ENCODE data around the gene FPR3. TPM values are rescaled to one million over a fixed set of nuclear protein-coding genes. Genes with fewer than 3 reads are reported as not detected.

The FPR3 gene
- total and polyA plus RNA-seq, 9 of the 15 experiments (the other 6 are each of a cell fraction or from before 2014, with no cell fraction given): 0.08 to 0.51 (median 0.22) TPM; not detected in 1

DNA sequence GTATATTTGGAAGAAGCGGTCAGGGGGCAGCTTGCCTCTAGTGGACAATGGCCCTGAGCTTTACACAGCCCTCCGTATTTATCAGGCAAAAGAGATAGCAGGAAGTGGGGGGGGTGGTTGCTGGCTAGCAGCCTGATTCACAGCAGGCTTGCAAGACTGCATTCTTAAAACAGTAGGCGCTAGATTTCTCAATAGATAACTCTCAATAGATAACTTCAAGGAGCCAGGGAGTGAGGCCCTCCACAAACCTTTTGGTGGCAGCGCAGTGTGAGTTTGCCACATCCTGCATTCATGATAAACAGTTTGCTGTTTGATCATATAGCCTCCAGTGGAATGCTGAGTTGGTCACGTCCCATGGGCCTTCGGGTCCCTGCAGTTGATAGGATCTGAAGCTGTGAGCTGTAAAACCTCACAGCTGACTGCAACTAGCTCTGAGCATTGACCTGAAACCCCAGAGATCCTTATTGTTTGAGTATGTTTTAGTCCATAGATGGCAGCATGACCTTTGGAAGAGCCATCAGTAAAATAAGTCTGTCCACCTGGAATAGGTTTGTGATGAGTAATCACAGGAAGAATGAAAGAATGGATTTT, 12.2 kb downstream of the FPR3 start (continued):
- TF ChIP-seq NR1H2 (CRISPR knock-in tag; IDR thresholded peaks at IDR 0.05): no peak
- no peak for TF ChIP-seq JUN (IDR thresholded peaks at IDR 0.05; ENCODE audit: borderline replicate concordance, low read depth, low read length)
- TF ChIP-seq JUN (CRISPR knock-in tag; IDR thresholded peaks at IDR 0.05; ENCODE audit: borderline replicate concordance): no peak
- TF ChIP-seq, protein P1, sequence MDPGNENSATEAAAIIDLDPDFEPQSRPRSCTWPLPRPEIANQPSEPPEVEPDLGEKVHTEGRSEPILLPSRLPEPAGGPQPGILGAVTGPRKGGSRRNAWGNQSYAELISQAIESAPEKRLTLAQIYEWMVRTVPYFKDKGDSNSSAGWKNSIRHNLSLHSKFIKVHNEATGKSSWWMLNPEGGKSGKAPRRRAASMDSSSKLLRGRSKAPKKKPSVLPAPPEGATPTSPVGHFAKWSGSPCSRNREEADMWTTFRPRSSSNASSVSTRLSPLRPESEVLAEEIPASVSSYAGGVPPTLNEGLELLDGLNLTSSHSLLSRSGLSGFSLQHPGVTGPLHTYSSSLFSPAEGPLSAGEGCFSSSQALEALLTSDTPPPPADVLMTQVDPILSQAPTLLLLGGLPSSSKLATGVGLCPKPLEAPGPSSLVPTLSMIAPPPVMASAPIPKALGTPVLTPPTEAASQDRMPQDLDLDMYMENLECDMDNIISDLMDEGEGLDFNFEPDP (CRISPR knock-in tag; IDR thresholded peaks at IDR 0.05): no peak
- TF ChIP-seq PRPF4 (IDR thresholded peaks at IDR 0.05; ENCODE audit: insufficient read depth, low read depth, low read length, poor library complexity, severe bottlenecking): no peak
- peak; percentile 66 for TF ChIP-seq FOSL1 (tag; conservative IDR thresholded peaks at IDR 0.05)
- TF ChIP-seq, protein P2, sequence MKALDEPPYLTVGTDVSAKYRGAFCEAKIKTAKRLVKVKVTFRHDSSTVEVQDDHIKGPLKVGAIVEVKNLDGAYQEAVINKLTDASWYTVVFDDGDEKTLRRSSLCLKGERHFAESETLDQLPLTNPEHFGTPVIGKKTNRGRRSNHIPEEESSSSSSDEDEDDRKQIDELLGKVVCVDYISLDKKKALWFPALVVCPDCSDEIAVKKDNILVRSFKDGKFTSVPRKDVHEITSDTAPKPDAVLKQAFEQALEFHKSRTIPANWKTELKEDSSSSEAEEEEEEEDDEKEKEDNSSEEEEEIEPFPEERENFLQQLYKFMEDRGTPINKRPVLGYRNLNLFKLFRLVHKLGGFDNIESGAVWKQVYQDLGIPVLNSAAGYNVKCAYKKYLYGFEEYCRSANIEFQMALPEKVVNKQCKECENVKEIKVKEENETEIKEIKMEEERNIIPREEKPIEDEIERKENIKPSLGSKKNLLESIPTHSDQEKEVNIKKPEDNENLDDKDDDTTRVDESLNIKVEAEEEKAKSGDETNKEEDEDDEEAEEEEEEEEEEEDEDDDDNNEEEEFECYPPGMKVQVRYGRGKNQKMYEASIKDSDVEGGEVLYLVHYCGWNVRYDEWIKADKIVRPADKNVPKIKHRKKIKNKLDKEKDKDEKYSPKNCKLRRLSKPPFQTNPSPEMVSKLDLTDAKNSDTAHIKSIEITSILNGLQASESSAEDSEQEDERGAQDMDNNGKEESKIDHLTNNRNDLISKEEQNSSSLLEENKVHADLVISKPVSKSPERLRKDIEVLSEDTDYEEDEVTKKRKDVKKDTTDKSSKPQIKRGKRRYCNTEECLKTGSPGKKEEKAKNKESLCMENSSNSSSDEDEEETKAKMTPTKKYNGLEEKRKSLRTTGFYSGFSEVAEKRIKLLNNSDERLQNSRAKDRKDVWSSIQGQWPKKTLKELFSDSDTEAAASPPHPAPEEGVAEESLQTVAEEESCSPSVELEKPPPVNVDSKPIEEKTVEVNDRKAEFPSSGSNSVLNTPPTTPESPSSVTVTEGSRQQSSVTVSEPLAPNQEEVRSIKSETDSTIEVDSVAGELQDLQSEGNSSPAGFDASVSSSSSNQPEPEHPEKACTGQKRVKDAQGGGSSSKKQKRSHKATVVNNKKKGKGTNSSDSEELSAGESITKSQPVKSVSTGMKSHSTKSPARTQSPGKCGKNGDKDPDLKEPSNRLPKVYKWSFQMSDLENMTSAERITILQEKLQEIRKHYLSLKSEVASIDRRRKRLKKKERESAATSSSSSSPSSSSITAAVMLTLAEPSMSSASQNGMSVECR (CRISPR knock-in tag; IDR thresholded peaks at IDR 0.05): no peak
- TF ChIP-seq ZNF785 (CRISPR knock-in tag; IDR thresholded peaks at IDR 0.05): no peak
- TF ChIP-seq, protein P3, sequence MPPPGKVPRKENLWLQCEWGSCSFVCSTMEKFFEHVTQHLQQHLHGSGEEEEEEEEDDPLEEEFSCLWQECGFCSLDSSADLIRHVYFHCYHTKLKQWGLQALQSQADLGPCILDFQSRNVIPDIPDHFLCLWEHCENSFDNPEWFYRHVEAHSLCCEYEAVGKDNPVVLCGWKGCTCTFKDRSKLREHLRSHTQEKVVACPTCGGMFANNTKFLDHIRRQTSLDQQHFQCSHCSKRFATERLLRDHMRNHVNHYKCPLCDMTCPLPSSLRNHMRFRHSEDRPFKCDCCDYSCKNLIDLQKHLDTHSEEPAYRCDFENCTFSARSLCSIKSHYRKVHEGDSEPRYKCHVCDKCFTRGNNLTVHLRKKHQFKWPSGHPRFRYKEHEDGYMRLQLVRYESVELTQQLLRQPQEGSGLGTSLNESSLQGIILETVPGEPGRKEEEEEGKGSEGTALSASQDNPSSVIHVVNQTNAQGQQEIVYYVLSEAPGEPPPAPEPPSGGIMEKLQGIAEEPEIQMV (tag; conservative IDR thresholded peaks at IDR 0.05; ENCODE audit: low read depth): no peak
- no peak for TF ChIP-seq RHOXF2B (CRISPR knock-in tag; conservative IDR thresholded peaks at IDR 0.05)
- TF ChIP-seq FOXM1 (IDR thresholded peaks at IDR 0.05; ENCODE audit: low read depth): no peak
- no peak for TF ChIP-seq FOXM1 (CRISPR knock-in tag; IDR thresholded peaks at IDR 0.05; ENCODE audit: low read depth)
- peak; percentile 78 for TF ChIP-seq ZNF766 (CRISPR knock-in tag; conservative IDR thresholded peaks at IDR 0.05)
- TF ChIP-seq SRSF3 (IDR thresholded peaks at IDR 0.05; ENCODE audit: insufficient read depth, low read length): no peak
